ENCODE data around the gene PIGR. TPM values are rescaled to one million over a fixed set of nuclear protein-coding genes. Genes with fewer than 3 reads are reported as not detected.

Gene PIGR
- total and polyA plus RNA-seq, 9 of the 15 experiments (the other 6 are each of a cell fraction or from before 2014, with no cell fraction given) = 0.01 to 1.5 (median 0.03) TPM; not detected in 4

- BruUV-seq (replicated peaks) = no TSS peak
These were observed 40.6 kb upstream of the PIGR start for GRCh38 chr1:206986885-206987284.

More at GRCh38 chr1:206986885-206987284, 40.6 kb upstream of the PIGR start:
- WGBS (ENCODE audit: insufficient coverage, low coverage, missing lambda C conversion rate) = 22% methylated on average over 3 of the region's 3 CpGs
- DNase-seq (ENCODE audit: extremely low read depth in 1 of 4, low spot score in 3 of 4) (no peak), FAIRE-seq (no peak), ATAC-seq (no peak)
- Histone ChIP-seq H3K79me2 (ENCODE audit: control insufficient read depth, insufficient read depth, low read length) (no peaks in the 10 kb centered on the region), H3K9ac (ENCODE audit: insufficient read depth in 1 of 2, low read depth in 2 of 2, low read length in 2 of 2) (no peak overlapping the region), H3K27ac (ENCODE audit: extremely low read depth, low read depth, low read length) (no peak overlapping the region), H3K27me3 (ENCODE audit: control insufficient read depth in 2 of 2, insufficient read depth in 2 of 2, low read length in 2 of 2) (no peaks in the 10 kb centered on the region), H3K36me3 (ENCODE audit: control insufficient read depth, insufficient read depth, low read length) (no peaks in the 10 kb centered on the region), H2AFZ (ENCODE audit: low read depth, low read length) (0 out of 2 replicates have a peak overlapping the region, but pooled peaks have one; percentile 0), H3K9me1 (ENCODE audit: control insufficient read depth, insufficient read depth, low read length) (no peaks in the 10 kb centered on the region), H3K4me2 (ENCODE audit: insufficient read depth, low read length) (no peak overlapping the region), H3K9me3 (replicated peaks; ENCODE audit: control insufficient read depth, insufficient read depth, low read depth, low read length) (no peaks in the 10 kb centered on the region), H3K4me1 (replicated peaks in 1 of 2; ENCODE audit: control insufficient read depth in 2 of 2, insufficient read depth in 2 of 2, low read length in 2 of 2) (peaks cover 4 to 9% of the 10 kb centered on the region in 2 experiments; a peak in 4 of 5 replicates), H4K20me1 (replicated peaks; ENCODE audit: control insufficient read depth, insufficient read depth, low read length) (no peaks in the 10 kb centered on the region), H3K4me3 (no peak overlapping the region)
- TF ChIP-seq FOXO4 (CRISPR knock-in tag; IDR thresholded peaks at IDR 0.05) (no peak), PML (IDR thresholded peaks at IDR 0.05; ENCODE audit: low read length) (no peak), XRCC4 (IDR thresholded peaks at IDR 0.05; ENCODE audit: extremely low read depth, insufficient read depth, insufficient read length) (no peak), MITF (IDR thresholded peaks at IDR 0.05) (no peak), ZFPM2 (CRISPR knock-in tag; IDR thresholded peaks at IDR 0.05) (no peak), BCOR (IDR thresholded peaks at IDR 0.05) (no peak), MEF2A (IDR thresholded peaks at IDR 0.05; ENCODE audit: control insufficient read depth, low read depth, low read length) (no peak), E2F3 (CRISPR knock-in tag; IDR thresholded peaks at IDR 0.05) (no peak), ZBTB49 (CRISPR knock-in tag; IDR thresholded peaks at IDR 0.05; ENCODE audit: borderline replicate concordance) (no peak), POLR2A (conservative IDR thresholded peaks at IDR 0.05) (no peak), TOE1 (IDR thresholded peaks at IDR 0.05; ENCODE audit: borderline replicate concordance) (no peak), TOE1 (CRISPR knock-in tag; IDR thresholded peaks at IDR 0.05; ENCODE audit: borderline replicate concordance, low read depth) (no peak)
- intact Hi-C loops (cut with micrococcal nuclease) = loop anchor here (10.0 kb wide), 1 partner anchor 418 kb away; no protein-coding TSS in a partner anchor
- CTCF ChIA-PET (ENCODE audit: low intra/inter-chr PET ratio) = no interaction called here
- in situ Hi-C loops (cut with MboI) = no loop called here
- POLR2A ChIA-PET = interaction anchor here (0.6 to 1.0 kb wide), 4 partner anchors 8 to 420 kb away, joined by 3 to 4 read pairs (median 3); no protein-coding TSS in a partner anchor
